ENCODE measurements around the gene SIGLEC14.

The SIGLEC14 gene

GRCh38 chr19:51610576-51610975, 36.0 kb downstream of the SIGLEC14 start:
- DNase-seq = no peak

GRCh38 chr19:51607920-51608562, 38.6 kb downstream of the SIGLEC14 start:
- no peak for DNase-seq

- no peak for DNase-seq
Observed at GRCh38 chr19:51607077-51607476, 39.5 kb downstream of the SIGLEC14 start.

GRCh38 chr19:51602189-51602854, 44.3 kb downstream of the SIGLEC14 start:
- DNase-seq = no peak

- DNase-seq = no peak
Observed at GRCh38 chr19:51600940-51601580, 45.6 kb downstream of the SIGLEC14 start.

GRCh38 chr19:51599084-51599483, 47.5 kb downstream of the SIGLEC14 start:
- no peak for DNase-seq

GRCh38 chr19:51598159-51598915, 48.3 kb downstream of the SIGLEC14 start:
- DNase-seq = no peak

- DNase-seq = no peak
Observed at GRCh38 chr19:51595190-51596175, 51.1 kb downstream of the SIGLEC14 start.

- no peak for DNase-seq
Observed at GRCh38 chr19:51594774-51595109, 51.9 kb downstream of the SIGLEC14 start.

- peak; percentile 94 for DNase-seq
Observed at GRCh38 chr19:51593969-51594773, 52.5 kb downstream of the SIGLEC14 start.

- DNase-seq = no peak
Observed at GRCh38 chr19:51593138-51593890, 53.3 kb downstream of the SIGLEC14 start.

Measured in effector CD4-positive, alpha-beta T cell (primary cell).